ENCODE results near the gene AP3B2.

The AP3B2 gene

GRCh38 chr15:82677720-82678323 lies 31.9 kb downstream of the AP3B2 start:
- TF ChIP-seq TAF1 (IDR thresholded peaks at IDR 0.05; ENCODE audit: borderline replicate concordance, insufficient read depth, low read length): no peak
- TF ChIP-seq FOXP2 (optimal IDR thresholded peaks at IDR 0.05; ENCODE audit: borderline replicate concordance, extremely low read depth, extremely low read length, insufficient read depth): no peak
- no peak for TF ChIP-seq SIN3A (IDR thresholded peaks at IDR 0.05; ENCODE audit: borderline replicate concordance, insufficient read depth, low read length)

GRCh38 chr15:82674873-82675272 lies 34.8 kb downstream of the AP3B2 start:
- TF ChIP-seq TAF1 (IDR thresholded peaks at IDR 0.05; ENCODE audit: borderline replicate concordance, insufficient read depth, low read length): no peak
- TF ChIP-seq FOXP2 (optimal IDR thresholded peaks at IDR 0.05; ENCODE audit: borderline replicate concordance, extremely low read depth, extremely low read length, insufficient read depth): no peak
- no peak for TF ChIP-seq POLR2AphosphoS5 (IDR thresholded peaks at IDR 0.05; ENCODE audit: low read depth, low read length)
- TF ChIP-seq REST (IDR thresholded peaks at IDR 0.05; ENCODE audit: insufficient read depth in 1 of 2, low read depth in 2 of 2, low read length in 2 of 2): no peak
- no peak for TF ChIP-seq SIN3A (IDR thresholded peaks at IDR 0.05; ENCODE audit: borderline replicate concordance, insufficient read depth, low read length)

- TF ChIP-seq POLR2AphosphoS5 (IDR thresholded peaks at IDR 0.05; ENCODE audit: low read depth, low read length): no peak
- no peak for TF ChIP-seq FOXP2 (optimal IDR thresholded peaks at IDR 0.05; ENCODE audit: borderline replicate concordance, extremely low read depth, extremely low read length, insufficient read depth)
- TF ChIP-seq SIN3A (IDR thresholded peaks at IDR 0.05; ENCODE audit: borderline replicate concordance, insufficient read depth, low read length): no peak
- no peak for TF ChIP-seq REST (IDR thresholded peaks at IDR 0.05; ENCODE audit: insufficient read depth in 1 of 2, low read depth in 2 of 2, low read length in 2 of 2)
- no peak for TF ChIP-seq TAF1 (IDR thresholded peaks at IDR 0.05; ENCODE audit: borderline replicate concordance, insufficient read depth, low read length)
Observed at GRCh38 chr15:82670699-82671098, 39.0 kb downstream of the AP3B2 start.

- TF ChIP-seq TAF1 (IDR thresholded peaks at IDR 0.05; ENCODE audit: borderline replicate concordance, insufficient read depth, low read length) (no peak), REST (IDR thresholded peaks at IDR 0.05; ENCODE audit: insufficient read depth in 1 of 2, low read depth in 2 of 2, low read length in 2 of 2) (no peak), FOXP2 (optimal IDR thresholded peaks at IDR 0.05; ENCODE audit: borderline replicate concordance, extremely low read depth, extremely low read length, insufficient read depth) (no peak), POLR2AphosphoS5 (IDR thresholded peaks at IDR 0.05; ENCODE audit: low read depth, low read length) (no peak), SIN3A (IDR thresholded peaks at IDR 0.05; ENCODE audit: borderline replicate concordance, insufficient read depth, low read length) (no peak)
Observed at GRCh38 chr15:82666606-82667005, 43.1 kb downstream of the AP3B2 start.

- no peak for TF ChIP-seq REST (IDR thresholded peaks at IDR 0.05; ENCODE audit: insufficient read depth in 1 of 2, low read depth in 2 of 2, low read length in 2 of 2)
- TF ChIP-seq POLR2AphosphoS5 (IDR thresholded peaks at IDR 0.05; ENCODE audit: low read depth, low read length): no peak
- TF ChIP-seq SIN3A (IDR thresholded peaks at IDR 0.05; ENCODE audit: borderline replicate concordance, insufficient read depth, low read length): no peak
- no peak for TF ChIP-seq FOXP2 (optimal IDR thresholded peaks at IDR 0.05; ENCODE audit: borderline replicate concordance, extremely low read depth, extremely low read length, insufficient read depth)
- TF ChIP-seq TAF1 (IDR thresholded peaks at IDR 0.05; ENCODE audit: borderline replicate concordance, insufficient read depth, low read length): no peak
Observed at GRCh38 chr15:82664021-82664420, 45.7 kb downstream of the AP3B2 start.
